Stimulated activated CD8-positive, alpha-beta memory T cell treated with anti-CD3 and anti-CD28 coated beads, Interleukin-15, amount 100 ng/mL, for 4 hours (primary cell): Measurements from ENCODE around the gene UQCR11.

Source experiments
- DNase-seq, 2 donors: peaks; one replicate each; pipeline ENCODE4 v3.0.0-alpha.2; 2020; ENCODE audit warnings: low read depth in 2 of 2

The UQCR11 gene

DNA sequence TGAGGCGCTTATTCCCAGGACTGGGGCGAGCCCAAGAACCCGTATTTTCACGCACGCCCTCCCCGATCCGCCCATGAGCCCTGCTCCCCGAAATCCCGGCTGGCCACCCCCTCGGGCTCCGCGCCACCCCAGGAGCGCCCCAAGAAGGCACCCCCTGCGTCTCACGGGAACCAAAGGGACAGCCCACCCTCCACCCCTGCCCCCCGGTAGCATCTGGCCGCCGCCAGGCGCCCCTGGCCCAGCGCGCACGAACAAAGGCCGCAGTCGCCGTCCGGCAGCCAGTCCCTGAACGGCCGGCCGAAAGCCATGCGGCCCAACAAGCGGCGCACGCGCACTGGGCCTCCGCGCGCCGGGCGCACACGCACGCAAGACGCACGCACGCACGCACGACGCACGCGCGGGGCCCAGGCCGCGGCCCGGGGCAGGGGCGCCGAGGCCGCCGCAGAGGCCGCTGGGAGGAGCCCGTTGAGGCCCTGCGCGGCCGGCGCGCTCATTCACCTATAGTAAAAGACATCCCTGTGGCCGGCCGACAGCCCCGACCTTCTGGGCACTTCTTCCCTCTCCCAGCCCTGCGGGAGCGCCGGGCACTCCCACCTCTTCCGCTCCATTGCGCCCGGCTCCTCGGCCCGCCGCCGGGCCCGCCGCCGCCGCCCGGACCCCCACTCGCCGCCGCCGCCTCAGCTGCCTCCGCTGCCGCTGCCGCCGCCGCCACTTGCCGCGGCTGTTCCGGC lies 13.1 kb downstream of the UQCR11 start:
- DNase-seq: peak; percentile 56 to 68

DNA sequence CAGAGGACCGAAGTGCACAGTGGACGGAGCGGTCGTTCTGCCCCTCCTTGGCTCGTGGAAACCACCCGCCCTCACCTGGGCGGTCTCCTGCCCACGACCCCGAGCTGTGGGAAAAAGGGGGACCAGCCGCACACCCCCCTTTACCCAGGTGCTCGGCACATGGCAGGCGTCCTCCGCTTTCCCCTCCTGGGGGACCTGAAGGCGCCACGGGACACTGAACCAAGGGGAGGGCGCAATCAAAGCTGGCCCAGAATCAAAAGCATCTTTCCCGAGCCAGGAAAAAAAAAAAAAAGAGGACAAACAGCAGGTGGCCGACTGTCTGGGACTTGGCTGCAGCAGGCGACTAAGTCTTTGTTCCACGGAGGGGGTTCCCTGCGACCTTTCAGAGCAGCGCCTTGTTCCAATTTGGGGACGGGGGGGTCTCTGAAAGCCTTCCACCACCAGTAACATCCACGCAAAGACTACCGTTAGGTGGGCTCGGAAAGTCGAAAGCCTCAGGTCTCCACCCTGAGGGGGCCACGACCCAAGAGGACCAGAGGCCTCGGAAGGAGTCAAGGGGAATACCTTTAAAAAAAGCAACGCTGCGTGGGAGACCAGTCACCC lies 13.7 kb downstream of the UQCR11 start:
- no peak for DNase-seq

DNA sequence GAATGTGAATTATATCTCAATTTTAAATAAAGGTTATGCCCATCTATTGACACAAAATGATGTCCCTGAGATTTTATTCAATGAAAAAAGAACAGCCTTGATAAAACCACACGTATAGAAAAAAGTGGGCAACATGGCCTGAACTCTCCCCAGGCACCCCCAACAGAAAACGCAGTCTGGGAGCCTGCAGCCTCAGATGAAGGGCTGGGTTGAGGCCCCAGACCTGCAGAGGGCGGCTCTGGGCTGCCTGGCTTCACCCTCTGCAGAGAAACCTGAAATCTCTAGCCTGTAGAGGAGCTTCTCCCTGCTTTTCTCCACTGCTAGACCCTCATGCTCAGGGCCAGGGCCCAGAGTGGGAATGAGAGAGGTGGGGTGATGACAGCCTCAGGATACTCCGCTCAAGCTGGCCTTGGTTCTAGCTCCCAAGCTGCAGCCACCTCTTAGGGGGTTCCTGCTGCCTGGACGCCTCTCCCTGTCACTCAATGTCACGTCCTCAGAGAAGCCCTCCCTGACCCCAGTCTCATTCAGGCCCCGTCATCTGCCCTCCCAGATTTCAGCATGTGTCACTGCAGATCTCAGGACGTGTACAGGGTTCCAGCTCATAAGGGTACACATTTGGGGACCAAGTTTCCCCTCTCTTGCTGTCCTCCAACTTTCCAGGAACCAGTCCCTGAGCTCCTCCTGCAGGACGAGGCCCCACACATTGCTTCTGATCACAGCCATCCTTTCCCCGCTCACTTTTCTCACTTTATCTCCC lies 14.4 kb downstream of the UQCR11 start:
- no peak for DNase-seq

DNA sequence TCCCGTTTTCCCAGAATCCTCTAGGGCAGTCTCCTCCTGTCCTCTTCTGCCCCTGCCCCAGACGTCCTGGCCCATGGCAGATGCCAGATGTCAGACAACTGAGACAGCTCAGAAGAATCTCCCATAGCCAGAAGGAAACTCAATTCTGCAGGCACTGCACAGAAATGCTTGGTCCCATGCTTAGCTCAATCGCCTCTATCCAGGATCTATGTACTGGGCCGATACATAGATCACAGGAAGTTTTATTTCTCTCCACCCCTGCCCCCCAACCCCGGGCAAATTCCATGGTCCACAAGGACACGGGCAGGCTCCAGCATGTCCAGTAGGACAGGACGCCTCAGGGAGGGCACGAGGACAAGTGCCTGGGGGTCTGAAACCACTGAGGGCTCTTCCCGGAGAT lies 17.4 kb downstream of the UQCR11 start:
- no peak for DNase-seq

DNA sequence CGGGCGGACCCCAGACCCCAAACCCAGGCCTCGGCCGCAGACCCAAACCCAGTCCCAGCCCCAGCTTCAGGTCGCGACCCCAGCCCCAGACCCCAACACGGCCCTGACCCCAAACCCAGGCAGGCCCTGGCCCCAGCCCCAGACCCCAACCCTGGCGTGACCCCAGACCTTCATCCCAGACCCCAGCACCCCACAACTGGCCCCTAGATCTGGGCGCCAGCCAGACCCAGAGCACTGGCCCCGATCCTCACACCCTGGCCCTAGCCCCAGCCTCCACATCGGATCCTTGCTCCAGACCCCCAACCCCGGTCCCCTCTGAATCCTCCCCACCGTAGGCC lies 20.1 kb downstream of the UQCR11 start:
- no peak for DNase-seq

DNA sequence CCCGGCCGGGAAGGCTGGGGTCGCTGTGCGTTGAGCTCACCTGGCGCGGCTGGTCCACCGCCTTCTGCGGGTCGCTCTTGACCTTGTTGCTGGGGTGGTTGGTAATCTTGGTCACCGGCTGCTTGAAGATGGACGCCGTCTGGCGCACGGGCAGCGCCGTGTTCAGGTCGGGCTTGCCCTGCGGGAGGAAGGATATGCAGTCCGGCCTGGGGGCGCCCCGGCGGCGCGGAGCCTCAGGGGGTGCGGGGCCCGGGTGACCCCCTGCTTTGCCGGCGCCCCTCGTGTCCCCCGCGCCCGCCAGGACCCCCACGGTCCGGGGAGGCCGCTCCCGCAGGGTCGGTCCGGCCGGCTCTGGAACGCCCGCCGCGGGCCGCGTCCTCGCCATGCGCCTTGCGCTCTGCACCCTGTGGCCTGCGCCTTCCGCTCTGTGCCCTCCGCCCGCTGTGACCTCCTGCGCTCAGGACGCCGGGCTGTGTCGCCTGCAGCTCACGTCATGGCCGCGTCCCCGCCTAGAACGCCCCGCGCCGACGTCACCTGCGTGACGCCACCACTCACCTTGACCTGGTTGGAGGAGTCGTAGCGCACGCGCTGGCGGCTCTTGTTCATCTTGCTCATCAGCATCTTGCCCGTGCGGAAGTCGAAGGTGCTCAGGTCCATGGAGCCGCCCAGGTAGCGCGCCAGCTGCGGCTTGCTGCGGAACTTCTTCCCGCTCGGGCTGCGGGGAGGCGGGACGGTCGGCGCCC lies 20.6 kb downstream of the UQCR11 start:
- DNase-seq: no peak

DNA sequence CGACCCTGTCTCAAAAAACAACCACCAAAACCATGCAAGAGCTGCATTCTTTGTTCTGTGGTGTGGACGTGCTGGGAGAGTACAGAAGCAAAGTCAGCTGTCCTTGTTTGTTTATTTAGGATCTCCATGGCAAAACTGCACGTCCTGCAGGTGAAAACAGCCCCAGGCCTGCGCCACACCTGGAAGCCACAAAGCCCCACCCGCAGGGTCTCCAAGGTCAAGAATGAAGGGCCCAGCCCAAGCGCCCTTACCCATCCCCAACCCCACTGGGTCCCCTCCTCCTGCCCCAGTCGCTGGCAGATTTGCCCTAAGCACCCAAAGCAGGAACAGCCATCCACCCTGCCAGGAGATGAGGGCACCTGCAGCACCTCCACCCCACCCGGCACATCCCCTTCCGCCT lies 23.1 kb downstream of the UQCR11 start:
- no peak for DNase-seq

DNA sequence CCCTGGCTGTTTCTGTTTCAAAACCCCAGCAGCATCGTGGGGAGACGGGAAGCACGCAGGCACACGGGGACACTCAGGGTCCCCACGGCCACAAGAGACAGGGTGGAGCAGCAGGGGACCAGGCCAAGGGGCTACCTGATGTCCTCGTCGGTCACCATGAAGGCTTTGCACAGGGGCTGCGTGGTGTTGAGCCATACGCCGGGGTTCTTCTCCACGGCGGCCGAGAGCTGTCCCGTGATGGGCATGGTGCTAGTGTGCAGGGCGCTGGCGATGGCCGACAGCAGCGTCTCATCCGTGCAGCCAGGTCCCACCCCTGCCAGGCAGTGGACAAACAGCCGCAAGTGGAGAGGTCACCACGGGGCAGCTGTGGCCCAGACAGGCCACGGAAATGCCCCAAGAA lies 24.3 kb downstream of the UQCR11 start:
- no peak for DNase-seq

DNA sequence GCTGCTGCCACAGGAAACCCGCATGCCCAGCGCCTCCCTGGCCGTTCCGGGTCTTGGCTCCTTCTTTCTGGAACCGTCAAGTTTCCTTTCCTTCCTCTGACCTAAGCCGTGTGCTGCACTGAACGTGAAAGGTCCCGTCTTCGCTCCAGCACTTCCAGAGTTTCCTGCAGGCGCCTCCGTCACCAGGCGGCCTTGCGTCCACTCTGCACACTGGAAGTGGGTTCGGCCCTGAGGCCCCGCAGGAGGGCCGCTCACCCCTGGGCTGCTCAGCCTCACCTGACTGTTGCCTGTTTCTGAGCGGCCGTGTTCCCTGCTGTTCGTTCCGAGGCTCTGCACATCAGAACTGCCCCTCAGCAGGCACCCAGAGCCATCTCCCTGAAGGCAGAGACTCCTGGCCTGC lies 24.9 kb downstream of the UQCR11 start:
- DNase-seq: no peak

DNA sequence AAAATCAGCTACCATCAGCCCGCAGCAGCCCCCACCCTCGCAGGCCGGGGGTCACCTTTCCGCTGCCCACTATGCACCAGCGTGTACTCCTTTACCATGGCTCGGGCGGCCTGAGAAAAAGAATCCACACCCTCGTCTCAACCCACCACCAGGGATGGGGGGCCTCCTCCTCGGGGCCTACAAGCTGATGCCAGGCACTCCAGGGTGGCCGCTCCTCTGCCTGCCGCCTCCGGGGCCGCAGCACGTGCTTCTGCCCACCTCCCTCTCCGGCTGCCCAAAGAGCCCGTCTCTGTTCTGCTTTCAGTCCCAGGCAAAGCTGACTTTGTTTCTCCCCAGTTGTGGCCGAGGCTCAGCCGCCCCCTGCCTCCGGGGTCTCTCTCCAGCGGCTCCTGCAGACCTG lies 26.0 kb downstream of the UQCR11 start:
- DNase-seq: no peak

DNA sequence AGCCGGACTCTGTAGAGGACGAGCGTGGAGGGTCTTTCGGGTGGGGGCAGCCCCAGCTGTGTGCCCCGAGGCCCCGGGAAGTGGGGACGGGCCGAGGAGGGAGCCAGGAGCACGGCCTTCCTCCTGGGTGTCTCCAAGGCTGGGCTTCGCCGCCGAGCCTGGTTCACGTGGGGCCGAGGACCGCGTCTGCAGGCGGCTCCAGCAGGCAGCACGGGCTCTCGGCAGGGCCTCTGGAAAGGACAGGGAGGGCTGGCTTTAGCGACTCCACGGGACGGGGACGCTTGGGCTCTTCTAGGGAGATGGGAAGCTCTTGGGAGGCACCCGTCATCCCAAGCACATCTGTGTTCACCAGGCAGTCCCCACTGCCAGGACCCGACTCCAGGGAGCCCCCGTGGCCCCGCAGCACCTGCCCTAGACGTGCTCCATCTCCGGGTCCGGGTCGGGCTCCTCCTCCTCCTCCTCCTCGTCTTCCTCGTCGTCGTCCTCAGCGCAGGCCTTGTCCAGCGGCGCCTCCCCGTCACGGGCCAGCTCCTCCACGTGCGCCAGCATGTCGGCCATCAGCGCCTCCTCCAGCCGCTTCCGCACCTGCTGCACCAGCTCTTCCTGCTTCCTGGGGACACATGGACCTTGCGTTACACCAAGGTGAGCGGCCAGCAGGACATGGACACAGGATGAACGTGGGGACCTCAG lies 27.2 kb downstream of the UQCR11 start:
- no peak for DNase-seq

DNA sequence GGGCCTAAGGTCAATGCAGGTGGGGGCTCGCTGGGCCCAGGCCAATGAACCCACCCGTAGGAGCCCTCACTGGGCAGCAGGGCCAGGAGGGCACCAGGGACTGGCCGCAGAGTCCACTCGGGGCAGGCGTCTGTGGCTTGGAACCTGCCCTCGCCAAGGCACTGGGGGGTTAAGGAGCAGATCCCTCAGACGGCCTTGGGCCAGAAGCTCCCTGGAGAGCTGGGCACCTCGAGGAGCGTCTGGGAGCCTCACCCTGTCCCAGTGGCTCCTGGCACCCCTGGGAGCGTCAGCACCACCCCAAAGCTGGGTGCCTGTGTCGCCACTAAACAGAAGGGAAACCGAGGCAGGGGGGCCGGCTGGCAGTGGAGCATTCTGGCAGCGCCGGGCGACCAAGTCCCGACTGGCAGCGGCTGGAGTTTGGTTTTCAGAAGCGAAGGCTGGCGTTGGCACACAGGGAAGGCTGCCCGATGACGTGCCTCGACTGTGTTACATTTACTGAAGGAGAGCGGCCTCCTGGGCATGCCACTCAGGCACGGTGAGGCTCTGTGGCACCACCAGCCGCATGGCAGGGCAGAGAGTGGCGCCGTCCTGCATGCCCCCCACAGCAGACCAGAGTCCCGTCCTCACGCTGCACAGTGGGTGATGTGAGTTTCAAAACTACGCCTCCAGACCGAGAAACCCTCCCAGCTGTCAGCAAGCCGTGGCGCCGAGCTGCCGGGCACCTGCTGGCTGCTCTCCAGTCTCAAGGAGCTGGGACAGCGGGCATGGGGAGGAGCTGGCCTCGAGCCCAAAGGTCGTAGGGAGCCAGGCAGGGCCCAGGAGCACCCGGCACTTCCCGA lies 28.0 kb downstream of the UQCR11 start:
- no peak for DNase-seq

DNA sequence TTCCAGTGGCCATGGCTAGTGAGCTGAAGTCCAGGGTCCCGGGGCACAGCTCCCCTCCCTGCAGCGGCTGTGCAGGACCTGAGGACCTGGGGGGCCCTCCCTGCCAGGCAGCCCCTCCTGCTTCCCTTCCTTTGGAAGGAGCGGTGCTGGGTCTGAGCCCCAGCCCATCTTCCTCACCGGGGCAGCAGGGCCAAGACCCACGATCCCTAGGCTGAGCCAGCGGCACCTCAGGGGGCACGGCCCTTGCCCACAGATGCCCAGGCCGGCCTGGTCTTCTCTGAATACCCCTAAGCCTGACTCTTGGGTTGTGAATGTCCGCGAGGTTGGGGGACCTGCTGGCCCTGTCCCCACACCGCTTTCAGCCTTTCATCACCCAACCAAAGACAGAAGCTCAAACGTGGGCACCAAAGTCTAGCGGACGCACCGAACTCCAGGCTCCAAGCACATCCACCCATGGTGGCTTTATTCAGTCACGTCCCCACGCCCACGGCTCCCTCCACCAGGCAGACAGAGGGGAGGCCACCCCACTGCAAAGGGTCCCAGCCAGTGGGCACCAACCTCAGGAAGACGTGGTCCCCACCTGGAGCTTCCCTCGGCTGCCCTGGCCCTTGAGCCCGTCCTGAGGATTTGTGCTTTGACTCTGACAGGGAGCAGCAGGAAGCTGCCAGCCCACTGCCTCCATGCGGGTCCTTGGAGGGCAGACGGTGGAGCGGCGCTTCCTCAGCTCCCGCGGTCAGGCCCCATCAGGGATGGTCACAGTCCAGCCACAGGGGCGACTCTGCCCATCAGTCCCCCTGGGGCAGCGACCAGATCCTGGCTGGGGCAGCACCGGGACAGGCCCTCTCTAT lies 28.8 kb downstream of the UQCR11 start:
- DNase-seq: no peak

DNA sequence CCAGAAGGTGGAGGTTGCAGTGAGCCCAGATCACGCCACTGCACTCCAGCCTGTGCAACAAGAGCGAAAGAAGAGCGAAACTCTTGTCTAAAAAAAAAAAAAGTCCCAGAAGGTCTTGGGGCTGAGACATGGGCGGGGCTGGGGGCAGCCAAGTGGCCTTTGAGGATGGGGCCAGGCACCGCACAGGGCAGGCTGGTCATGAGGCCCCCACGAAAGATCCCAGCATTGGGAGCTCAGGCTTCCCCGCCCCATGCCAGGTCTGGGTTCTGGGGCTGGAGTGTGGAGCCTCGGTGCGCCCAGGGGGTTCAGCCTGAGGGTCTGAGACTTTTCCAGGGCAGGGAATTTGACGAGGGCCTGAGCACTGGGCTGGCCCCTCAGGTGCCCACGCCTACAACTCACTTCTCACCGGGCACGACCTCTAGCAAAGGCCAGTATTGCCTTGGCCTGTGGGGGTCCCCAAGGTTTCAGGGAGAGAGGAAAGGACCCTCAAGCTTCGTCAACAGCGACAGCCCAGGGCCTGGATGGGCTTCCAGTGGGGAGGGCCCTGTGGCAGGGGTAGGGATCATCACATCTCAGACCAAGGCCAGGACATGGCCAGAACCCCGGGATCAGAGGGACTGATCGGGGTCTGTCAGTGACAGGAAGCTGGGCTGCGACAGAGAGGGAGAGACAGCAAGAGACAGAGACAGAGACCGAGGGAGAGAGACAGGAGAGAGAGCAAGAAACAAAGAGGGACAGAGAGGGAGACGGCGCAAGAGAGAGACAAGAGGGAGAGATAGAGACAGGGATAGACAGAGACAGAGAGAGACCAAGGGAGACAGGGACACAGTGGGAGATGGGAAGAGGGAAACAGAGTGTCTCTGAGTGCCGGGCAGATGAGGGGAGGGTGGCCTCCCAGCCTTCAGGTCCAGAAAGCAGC lies 29.7 kb downstream of the UQCR11 start:
- DNase-seq: no peak

DNA sequence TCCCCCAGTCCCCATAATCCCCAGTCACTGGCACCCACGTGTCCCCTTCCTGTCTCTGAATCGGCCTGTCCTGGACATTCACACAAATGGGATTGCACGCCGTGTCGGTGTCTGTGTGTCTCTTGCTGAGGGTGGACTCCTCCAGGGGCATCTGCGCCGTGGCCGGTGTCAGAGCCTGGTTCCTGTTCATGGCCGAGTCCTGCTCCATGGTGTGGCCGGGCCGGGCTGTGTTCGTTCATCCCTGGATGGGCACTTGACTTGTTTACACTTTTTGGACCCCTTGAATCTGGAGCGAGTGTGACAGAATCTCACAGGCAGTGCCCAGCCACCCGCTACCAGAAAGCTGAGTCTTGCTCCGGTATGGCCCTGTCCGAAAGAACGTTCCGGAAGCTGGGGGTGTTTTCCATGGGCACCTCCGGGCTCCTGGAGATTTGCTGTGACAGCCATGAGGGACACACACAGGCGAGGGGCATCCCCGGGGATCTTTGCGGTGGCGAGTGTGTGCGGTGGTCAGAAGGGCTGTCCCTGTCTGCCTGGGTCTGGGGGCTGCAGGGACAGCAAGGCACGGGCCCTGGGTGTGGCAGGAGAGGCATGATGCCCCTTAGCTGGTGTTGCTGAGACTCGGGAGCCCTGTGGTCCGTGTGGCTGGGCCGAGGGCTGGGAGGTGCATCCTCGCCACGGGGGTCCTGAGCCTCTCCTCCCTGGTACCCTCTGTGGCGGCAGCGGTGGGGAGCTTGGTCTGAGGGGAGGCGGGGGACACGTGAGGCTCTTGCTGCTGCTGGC lies 30.7 kb downstream of the UQCR11 start:
- no peak for DNase-seq

DNA sequence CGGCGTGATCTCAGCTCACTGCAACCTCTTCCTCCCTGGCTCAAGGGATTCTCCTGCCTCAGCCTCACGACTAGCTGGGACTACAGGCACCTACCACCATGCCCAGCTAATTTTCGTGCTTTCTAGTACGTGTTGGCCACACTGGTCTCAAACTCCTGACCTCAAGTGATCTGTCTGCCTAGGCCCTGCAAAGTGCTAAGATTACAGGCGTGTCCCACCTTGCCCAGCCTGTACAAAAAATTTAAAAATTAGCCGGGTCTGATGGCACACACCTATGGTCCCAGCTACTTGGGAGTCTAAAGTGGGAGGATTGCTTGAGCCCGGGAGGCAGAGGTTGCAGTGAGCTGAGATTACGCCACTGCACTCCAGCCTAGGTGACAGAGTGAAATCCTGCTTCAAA lies 32.5 kb downstream of the UQCR11 start:
- DNase-seq: no peak

DNA sequence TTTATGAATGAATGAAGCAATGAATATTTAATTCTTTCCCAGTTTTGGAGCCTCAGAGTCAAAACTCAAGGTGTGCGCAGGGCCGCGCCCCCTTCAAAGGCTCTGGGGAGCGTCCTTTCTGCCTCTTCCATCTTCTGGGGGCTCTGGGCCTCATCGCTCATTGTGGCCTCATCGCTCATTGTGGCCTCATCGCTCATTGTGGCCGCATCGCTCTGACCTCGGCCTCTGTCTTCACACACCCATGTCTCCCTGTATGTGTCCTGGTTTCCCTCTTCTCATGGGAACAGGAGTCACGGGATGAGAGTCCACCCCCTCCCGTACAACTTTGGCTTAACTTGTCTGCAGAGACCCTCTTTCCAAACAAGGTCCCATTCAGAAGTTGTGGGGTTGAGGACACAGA lies 33.9 kb downstream of the UQCR11 start:
- DNase-seq: no peak

DNA sequence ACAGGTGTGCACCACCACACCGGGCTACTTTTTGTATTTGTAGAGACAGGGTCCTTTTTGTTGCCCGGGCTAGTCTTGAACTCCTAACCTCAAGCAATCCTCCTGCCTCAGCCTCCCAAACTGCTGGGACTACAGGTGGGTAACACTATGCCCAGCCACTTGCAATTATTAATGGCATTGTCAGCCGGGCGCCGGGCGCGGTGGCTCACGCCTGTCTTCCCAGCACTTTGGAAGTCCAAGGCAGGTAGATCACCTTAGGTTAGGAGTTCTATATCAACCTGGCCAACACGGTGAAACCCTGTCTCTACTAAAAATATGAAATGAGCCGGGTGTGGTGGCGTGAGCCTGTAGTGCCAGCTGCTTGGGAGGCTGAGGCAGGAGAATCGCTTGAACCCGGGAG lies 34.4 kb downstream of the UQCR11 start:
- DNase-seq: no peak
